Panc1 (cell line): ENCODE results near the gene YIF1A. TPM values are rescaled to one million over a fixed set of nuclear protein-coding genes. Genes with fewer than 3 reads are reported as not detected.

Experiments
- ATAC-seq: fragments of 200-7000 bp; cut with Tn5 transposase; 2 replicates; pipeline ENCODE4 v1.9.1; 2020; ENCODE audit warnings: mild to moderate bottlenecking, moderate library complexity
- BruUV-seq: library from RNA; stranded (reverse); fragments of 400-500 nt; replicated peaks from 2 replicates; lab custom pipeline; 2021; lab: Mats Ljungman, UMichigan
- CTCF ChIA-PET: fragments of 300-600 bp; sonication (Branson Sonifier 250); formaldehyde crosslinking; loops from one replicate; lab custom pipeline; 2022; ENCODE audit warnings: antibody characterized with exemption; lab: Charles Lee
- POLR2A ChIA-PET: fragments of 300-600 bp; sonication (Branson Sonifier 250); formaldehyde crosslinking; loops from one replicate; lab custom pipeline; 2022; ENCODE audit warnings: antibody characterized with exemption; lab: Charles Lee
- DNase-seq: peaks from one replicate; pipeline ENCODE4 v3.0.0-alpha.2; 2010; ENCODE audit warnings: low read depth, low spot score
- H3K27ac ChIP-seq: 2 replicates; pipeline ENCODE4 v1.5.1; 2011; ENCODE audit warnings: mild to moderate bottlenecking, low read length, inconsistent platforms
- H3K27me3 ChIP-seq: fragments of 200-500 bp; sonication (Bioruptor generic); 2 replicates; pipeline ENCODE4 v1.6.0; 2014; ENCODE audit warnings: low read length, inconsistent platforms; ENCODE audit not compliant: control insufficient read depth, insufficient read depth
- H3K36me3 ChIP-seq: fragments of 200-500 bp; sonication (Bioruptor generic); 2 replicates; pipeline ENCODE4 v1.5.1; 2014; ENCODE audit warnings: inconsistent platforms, mild to moderate bottlenecking, low read length, moderate library complexity; ENCODE audit not compliant: control insufficient read depth, insufficient read depth
- H3K4me1 ChIP-seq: 2 replicates; pipeline ENCODE4 v1.5.1; 2011; ENCODE audit warnings: inconsistent platforms, mild to moderate bottlenecking, low read length, moderate library complexity; ENCODE audit not compliant: control insufficient read depth, insufficient read depth
- H3K4me3 ChIP-seq, 2 experiments: 2 replicates each; pipeline ENCODE4 v1.5.1; 2011 to 2012; ENCODE audit warnings: low read depth in 2 of 2, low read length in 2 of 2, mild to moderate bottlenecking in 2 of 2, inconsistent platforms in 1 of 2, moderate library complexity in 1 of 2
- H3K9me3 ChIP-seq: fragments of 200-500 bp; sonication (Bioruptor generic); 2 replicates; pipeline ENCODE4 v1.5.1; 2014; ENCODE audit warnings: low read depth, mild to moderate bottlenecking, inconsistent platforms, low read length, moderate library complexity; ENCODE audit not compliant: control insufficient read depth, insufficient read depth
- POLR2AphosphoS5 ChIP-seq: IDR thresholded peaks from 2 replicates; pipeline ENCODE4 v1.6.1; 2012; ENCODE audit warnings: mild to moderate bottlenecking, low read depth, low read length, moderate library complexity
- SIN3A ChIP-seq: IDR thresholded peaks from 2 replicates; pipeline ENCODE4 v1.6.1; 2012; ENCODE audit warnings: low read depth, mild to moderate bottlenecking, low read length, moderate library complexity, borderline replicate concordance; ENCODE audit not compliant: insufficient read depth
- TCF7L2 ChIP-seq: IDR thresholded peaks from 2 replicates; pipeline ENCODE4 v1.6.1; 2011; ENCODE audit warnings: mild to moderate bottlenecking, low read depth, low read length, inconsistent platforms
- in situ Hi-C: cut with HindIII; loops from 2 replicates; pipeline ENCODE4 v1.10.0; 2016; ENCODE audit warnings: low sequenced_read_pairs, low pct_unique_long_range_greater_than_20kb
- intact Hi-C: fragments of 100-400 bp; cut with micrococcal nuclease; formaldehyde crosslinking; loops from one replicate; pipeline ENCODE4 v1.10.0; 2022; ENCODE audit not compliant: unreplicated experiment
- total RNA-seq: library from RNA; stranded (reverse); gene quantifications from one replicate; pipeline ENCODE4 v1.2.1, GENCODE V29; 2021; ENCODE audit not compliant: unreplicated experiment
- TF ChIP-seq, protein P1 (sequence below): fragments of 450-650 bp; IDR thresholded peaks from 2 replicates; pipeline ENCODE4 v1.5.1; 2017; ENCODE audit warnings: mild to moderate bottlenecking
- TF ChIP-seq, protein P2 (sequence below), 2 experiments: IDR thresholded peaks; 2 replicates each; pipeline ENCODE4 v1.6.1; 2011 to 2012; ENCODE audit warnings: low read depth in 2 of 2, control low read depth in 1 of 2, low read length in 1 of 2, mild to moderate bottlenecking in 1 of 2, moderate library complexity in 1 of 2; ENCODE audit not compliant: insufficient read depth in 1 of 2

YIF1A gene
- total RNA-seq, 1 experiment from 2014 or later, result 196 TPM

DNA sequence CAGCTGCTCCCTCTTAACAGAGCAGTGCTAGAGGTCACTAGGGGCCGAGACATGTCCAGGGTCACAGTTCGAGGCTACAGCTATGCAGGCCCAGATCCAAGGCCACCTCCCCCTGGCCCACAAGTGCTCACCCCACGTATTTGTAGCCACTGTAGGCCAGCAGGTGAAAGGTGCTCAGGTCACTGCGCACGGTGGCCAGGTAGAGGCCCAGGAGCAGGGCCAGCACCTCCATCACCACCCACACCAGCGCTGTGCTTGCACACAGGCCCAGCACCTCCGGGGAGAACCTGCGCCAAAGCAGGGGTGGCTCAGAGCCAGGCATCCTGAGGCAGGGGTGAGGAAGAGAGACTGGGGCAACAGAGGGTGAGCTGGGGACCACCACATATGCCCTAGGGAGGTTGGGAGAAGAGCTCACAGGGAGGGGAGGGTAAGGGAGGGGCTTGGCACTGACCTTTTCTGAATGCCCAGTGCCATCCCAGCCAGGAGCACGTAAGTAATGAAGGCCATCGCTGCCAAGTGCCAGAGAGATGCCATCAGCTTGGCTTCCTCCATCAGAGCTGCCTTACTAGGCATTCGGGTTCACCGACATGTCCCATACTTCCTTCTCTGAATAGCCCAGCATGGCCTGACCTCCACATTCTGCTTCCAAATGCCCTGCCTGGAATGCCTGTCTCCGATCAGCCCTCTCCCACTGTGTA lies 3.5 kb downstream of the YIF1A start:
- intact Hi-C loops (no loop called here), in situ Hi-C loops (no loop called here)
- Histone ChIP-seq H3K27ac (no peak overlapping the region; the same call in 1 of the 2 replicates), H3K4me1 (peaks cover 45% of the 10 kb centered on the region), H3K27me3 (no peaks in the 10 kb centered on the region), H3K4me3 (no peak overlapping the region), H3K9me3 (no peaks in the 10 kb centered on the region), H3K36me3 (no peaks in the 10 kb centered on the region; the same call in none of the 2 replicates)
- ATAC-seq (no peak), DNase-seq (no peak)
- BruUV-seq, result no TSS peak
- ChIA-PET POLR2A (interaction anchor here (0.6 kb wide), 1 partner anchor 14 kb away, joined by 3 read pairs; no protein-coding TSS in a partner anchor), CTCF (interaction anchor here (0.6 kb wide), 1 partner anchor 146 kb away, joined by 6 read pairs; no protein-coding TSS in a partner anchor)
- TF ChIP-seq, protein P1, sequence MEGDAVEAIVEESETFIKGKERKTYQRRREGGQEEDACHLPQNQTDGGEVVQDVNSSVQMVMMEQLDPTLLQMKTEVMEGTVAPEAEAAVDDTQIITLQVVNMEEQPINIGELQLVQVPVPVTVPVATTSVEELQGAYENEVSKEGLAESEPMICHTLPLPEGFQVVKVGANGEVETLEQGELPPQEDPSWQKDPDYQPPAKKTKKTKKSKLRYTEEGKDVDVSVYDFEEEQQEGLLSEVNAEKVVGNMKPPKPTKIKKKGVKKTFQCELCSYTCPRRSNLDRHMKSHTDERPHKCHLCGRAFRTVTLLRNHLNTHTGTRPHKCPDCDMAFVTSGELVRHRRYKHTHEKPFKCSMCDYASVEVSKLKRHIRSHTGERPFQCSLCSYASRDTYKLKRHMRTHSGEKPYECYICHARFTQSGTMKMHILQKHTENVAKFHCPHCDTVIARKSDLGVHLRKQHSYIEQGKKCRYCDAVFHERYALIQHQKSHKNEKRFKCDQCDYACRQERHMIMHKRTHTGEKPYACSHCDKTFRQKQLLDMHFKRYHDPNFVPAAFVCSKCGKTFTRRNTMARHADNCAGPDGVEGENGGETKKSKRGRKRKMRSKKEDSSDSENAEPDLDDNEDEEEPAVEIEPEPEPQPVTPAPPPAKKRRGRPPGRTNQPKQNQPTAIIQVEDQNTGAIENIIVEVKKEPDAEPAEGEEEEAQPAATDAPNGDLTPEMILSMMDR, result no peak
- TF ChIP-seq TCF7L2 (no peak), SIN3A (no peak), POLR2AphosphoS5 (no peak)
- TF ChIP-seq, protein P2, sequence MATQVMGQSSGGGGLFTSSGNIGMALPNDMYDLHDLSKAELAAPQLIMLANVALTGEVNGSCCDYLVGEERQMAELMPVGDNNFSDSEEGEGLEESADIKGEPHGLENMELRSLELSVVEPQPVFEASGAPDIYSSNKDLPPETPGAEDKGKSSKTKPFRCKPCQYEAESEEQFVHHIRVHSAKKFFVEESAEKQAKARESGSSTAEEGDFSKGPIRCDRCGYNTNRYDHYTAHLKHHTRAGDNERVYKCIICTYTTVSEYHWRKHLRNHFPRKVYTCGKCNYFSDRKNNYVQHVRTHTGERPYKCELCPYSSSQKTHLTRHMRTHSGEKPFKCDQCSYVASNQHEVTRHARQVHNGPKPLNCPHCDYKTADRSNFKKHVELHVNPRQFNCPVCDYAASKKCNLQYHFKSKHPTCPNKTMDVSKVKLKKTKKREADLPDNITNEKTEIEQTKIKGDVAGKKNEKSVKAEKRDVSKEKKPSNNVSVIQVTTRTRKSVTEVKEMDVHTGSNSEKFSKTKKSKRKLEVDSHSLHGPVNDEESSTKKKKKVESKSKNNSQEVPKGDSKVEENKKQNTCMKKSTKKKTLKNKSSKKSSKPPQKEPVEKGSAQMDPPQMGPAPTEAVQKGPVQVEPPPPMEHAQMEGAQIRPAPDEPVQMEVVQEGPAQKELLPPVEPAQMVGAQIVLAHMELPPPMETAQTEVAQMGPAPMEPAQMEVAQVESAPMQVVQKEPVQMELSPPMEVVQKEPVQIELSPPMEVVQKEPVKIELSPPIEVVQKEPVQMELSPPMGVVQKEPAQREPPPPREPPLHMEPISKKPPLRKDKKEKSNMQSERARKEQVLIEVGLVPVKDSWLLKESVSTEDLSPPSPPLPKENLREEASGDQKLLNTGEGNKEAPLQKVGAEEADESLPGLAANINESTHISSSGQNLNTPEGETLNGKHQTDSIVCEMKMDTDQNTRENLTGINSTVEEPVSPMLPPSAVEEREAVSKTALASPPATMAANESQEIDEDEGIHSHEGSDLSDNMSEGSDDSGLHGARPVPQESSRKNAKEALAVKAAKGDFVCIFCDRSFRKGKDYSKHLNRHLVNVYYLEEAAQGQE (IDR thresholded peaks at IDR 0.05; ENCODE audit: insufficient read depth in 1 of 2, low read depth in 2 of 2, low read length in 1 of 2), result no peak

DNA sequence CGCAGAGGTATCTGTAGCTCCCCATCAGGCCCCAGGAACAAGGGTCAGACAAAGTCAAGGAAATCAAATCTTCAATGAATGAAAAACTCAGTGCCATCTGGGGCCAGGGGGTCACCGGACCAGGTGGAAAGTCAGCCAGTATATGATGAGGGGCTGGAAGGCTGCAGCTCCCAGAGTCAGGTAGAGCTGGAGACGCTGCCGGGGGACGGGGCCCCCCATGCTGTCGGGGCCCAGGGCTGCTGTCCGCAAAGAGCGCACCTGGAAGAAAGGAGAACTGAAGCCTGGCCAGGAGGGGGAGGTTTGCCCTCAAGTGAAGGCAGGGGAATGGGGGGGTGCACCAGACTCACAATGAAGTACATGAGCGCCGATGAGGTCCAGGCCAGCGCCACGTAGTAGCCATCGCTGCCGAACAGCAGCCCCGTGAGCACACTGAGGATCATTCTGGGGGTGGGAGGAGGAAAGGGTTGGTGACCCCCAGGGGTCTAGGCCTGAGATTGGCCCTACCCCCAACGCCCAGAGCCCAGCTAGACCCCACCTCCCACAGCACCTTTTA lies 4.3 kb downstream of the YIF1A start:
- intact Hi-C loops, result no loop called here
- Histone ChIP-seq H3K9me3 (no peaks in the 10 kb centered on the region), H3K27ac (no peak overlapping the region), H3K4me1 (peaks cover 42% of the 10 kb centered on the region), H3K36me3 (no peaks in the 10 kb centered on the region; the same call in none of the 2 replicates), H3K4me3 (no peak overlapping the region), H3K27me3 (no peaks in the 10 kb centered on the region)
- ChIA-PET POLR2A (interaction anchor here (0.7 kb wide), 1 partner anchor 30 kb away, joined by 3 read pairs; no protein-coding TSS in a partner anchor), CTCF (interaction anchor here (0.6 kb wide), 1 partner anchor 471 kb away, joined by 8 read pairs; no protein-coding TSS in a partner anchor)
- BruUV-seq, result no TSS peak
- ATAC-seq (no peak), DNase-seq (no peak)
- TF ChIP-seq SIN3A, result no peak
- TF ChIP-seq TCF7L2, result no peak
- TF ChIP-seq, protein P1, result no peak
- TF ChIP-seq, protein P2 (IDR thresholded peaks at IDR 0.05; ENCODE audit: insufficient read depth in 1 of 2, low read depth in 2 of 2, low read length in 1 of 2), result no peak
- TF ChIP-seq POLR2AphosphoS5, result no peak
- in situ Hi-C loops, result no loop called here
